IMR-90 (cell line): Measurements from ENCODE around the gene EIF2B5.

Source experiments
- BHLHE40 ChIP-seq: fragments of 150-350 bp; IDR thresholded peaks from 2 replicates; pipeline ENCODE4 v1.6.1; 2016; ENCODE audit warnings: mild to moderate bottlenecking, low read depth, low read length
- CEBPB ChIP-seq: IDR thresholded peaks from 2 replicates; pipeline ENCODE4 v1.6.1; 2012; ENCODE audit warnings: low read depth, low read length, improper control_type of control experiment
- MAFK ChIP-seq: IDR thresholded peaks from 2 replicates; pipeline ENCODE4 v1.6.1; 2012; ENCODE audit warnings: low read depth, low read length, improper control_type of control experiment
- MAZ ChIP-seq: IDR thresholded peaks from 2 replicates; pipeline ENCODE4 v1.6.1; 2012; ENCODE audit warnings: low read depth, mild to moderate bottlenecking, low read length, improper control_type of control experiment, moderate library complexity, borderline replicate concordance
- MXI1 ChIP-seq: IDR thresholded peaks from 2 replicates; pipeline ENCODE4 v1.6.1; 2012; ENCODE audit warnings: low read depth, mild to moderate bottlenecking, low read length, moderate library complexity, borderline replicate concordance
- POLR2A ChIP-seq: IDR thresholded peaks from 2 replicates; pipeline ENCODE4 v1.6.1; 2012; ENCODE audit warnings: mild to moderate bottlenecking, low read depth, low read length
- RAD21 ChIP-seq: IDR thresholded peaks from 2 replicates; pipeline ENCODE4 v1.6.1; 2012; ENCODE audit warnings: low read length, improper control_type of control experiment
- RFX5 ChIP-seq: IDR thresholded peaks from 2 replicates; pipeline ENCODE4 v1.8.0; 2012; ENCODE audit warnings: low read depth, mild to moderate bottlenecking, low read length, moderate library complexity
- SMC3 ChIP-seq: fragments of 150-350 bp; IDR thresholded peaks from 2 replicates; pipeline ENCODE4 v1.6.1; 2016; ENCODE audit warnings: low read depth, mild to moderate bottlenecking, antibody characterized with exemption, low read length, moderate library complexity
- TF ChIP-seq, protein P1 (sequence below): conservative IDR thresholded peaks from 2 replicates; pipeline ENCODE4 v1.5.1; 2012; ENCODE audit warnings: mild to moderate bottlenecking, low read depth, low read length, improper control_type of control experiment

DNA sequence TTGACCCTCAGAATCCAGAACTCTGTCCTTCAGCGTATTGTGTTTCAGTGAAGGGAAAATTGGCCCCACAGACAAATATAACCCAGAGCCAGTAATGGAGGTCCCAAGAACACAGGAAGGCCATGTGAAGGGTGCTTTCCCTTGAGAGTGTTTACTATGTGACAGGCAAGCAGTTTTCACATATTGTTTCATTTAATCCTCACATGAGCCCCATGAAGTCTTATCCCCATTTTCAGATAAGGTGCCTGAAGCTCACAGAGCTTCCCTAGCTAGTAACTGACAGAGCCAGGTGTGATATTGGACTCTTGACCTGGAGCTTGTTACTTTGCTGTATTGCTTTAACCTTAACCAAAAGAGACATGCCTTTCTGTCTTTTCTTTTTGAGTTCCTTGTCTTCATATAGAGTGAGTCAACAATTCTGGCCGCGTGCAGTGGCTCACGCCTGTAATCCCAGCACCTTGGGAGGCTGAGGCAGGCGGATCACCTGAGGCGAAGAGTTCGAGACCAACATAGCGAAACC, 10.7 kb downstream of the EIF2B5 start:
- TF ChIP-seq POLR2A (no peak), MAFK (no peak), RAD21 (no peak), CEBPB (no peak), MAZ (no peak), BHLHE40 (no peak), MXI1 (no peak), RFX5 (no peak), SMC3 (no peak)
- TF ChIP-seq, protein P1, sequence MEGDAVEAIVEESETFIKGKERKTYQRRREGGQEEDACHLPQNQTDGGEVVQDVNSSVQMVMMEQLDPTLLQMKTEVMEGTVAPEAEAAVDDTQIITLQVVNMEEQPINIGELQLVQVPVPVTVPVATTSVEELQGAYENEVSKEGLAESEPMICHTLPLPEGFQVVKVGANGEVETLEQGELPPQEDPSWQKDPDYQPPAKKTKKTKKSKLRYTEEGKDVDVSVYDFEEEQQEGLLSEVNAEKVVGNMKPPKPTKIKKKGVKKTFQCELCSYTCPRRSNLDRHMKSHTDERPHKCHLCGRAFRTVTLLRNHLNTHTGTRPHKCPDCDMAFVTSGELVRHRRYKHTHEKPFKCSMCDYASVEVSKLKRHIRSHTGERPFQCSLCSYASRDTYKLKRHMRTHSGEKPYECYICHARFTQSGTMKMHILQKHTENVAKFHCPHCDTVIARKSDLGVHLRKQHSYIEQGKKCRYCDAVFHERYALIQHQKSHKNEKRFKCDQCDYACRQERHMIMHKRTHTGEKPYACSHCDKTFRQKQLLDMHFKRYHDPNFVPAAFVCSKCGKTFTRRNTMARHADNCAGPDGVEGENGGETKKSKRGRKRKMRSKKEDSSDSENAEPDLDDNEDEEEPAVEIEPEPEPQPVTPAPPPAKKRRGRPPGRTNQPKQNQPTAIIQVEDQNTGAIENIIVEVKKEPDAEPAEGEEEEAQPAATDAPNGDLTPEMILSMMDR, result no peak
